ENCODE measurements around the gene CFAP58.

Gene CFAP58

GRCh38 chr10:104353325-104354048 is at the start of gene CFAP58:
Gene CFAP58, plus strand, starts transcription at chr10:104353833. Its CDS starts 65 bp downstream, at chr10:104353898.
- DNase-seq (ENCODE audit: low read depth in 2 of 2), result peak; percentile 82 to 83

- no peak for DNase-seq (ENCODE audit: low read depth in 2 of 2)
Measured at GRCh38 chr10:104304356-104304745, 49.3 kb upstream of the CFAP58 start.

- DNase-seq (ENCODE audit: low read depth in 2 of 2), result no peak
Measured at GRCh38 chr10:104304927-104305326, 48.7 kb upstream of the CFAP58 start.

GRCh38 chr10:104306897-104307296 is 46.7 kb upstream of the CFAP58 start:
- no peak for DNase-seq (ENCODE audit: low read depth in 2 of 2)

GRCh38 chr10:104307576-104308438 is 45.8 kb upstream of the CFAP58 start:
- DNase-seq (ENCODE audit: low read depth in 2 of 2), result no peak

GRCh38 chr10:104308439-104308903 is 45.2 kb upstream of the CFAP58 start:
- no peak for DNase-seq (ENCODE audit: low read depth in 2 of 2)

- no peak for DNase-seq (ENCODE audit: low read depth in 2 of 2)
Measured at GRCh38 chr10:104309980-104310978, 43.4 kb upstream of the CFAP58 start.

- DNase-seq (ENCODE audit: low read depth in 2 of 2), result no peak
Measured at GRCh38 chr10:104311184-104311720, 42.4 kb upstream of the CFAP58 start.

- no peak for DNase-seq (ENCODE audit: low read depth in 2 of 2)
Measured at GRCh38 chr10:104314591-104315485, 38.8 kb upstream of the CFAP58 start.

GRCh38 chr10:104315486-104315921 is 38.1 kb upstream of the CFAP58 start:
- DNase-seq (ENCODE audit: low read depth in 2 of 2), result no peak

- DNase-seq (ENCODE audit: low read depth in 2 of 2), result no peak
Measured at GRCh38 chr10:104316321-104317099, 37.1 kb upstream of the CFAP58 start.

GRCh38 chr10:104317269-104317710 is 36.3 kb upstream of the CFAP58 start:
- DNase-seq (ENCODE audit: low read depth in 2 of 2), result no peak

GRCh38 chr10:104317726-104318299 is 35.8 kb upstream of the CFAP58 start:
- no peak for DNase-seq (ENCODE audit: low read depth in 2 of 2)

GRCh38 chr10:104318326-104318725 is 35.3 kb upstream of the CFAP58 start:
- no peak for DNase-seq (ENCODE audit: low read depth in 2 of 2)

GRCh38 chr10:104318810-104319741 is 34.6 kb upstream of the CFAP58 start:
- DNase-seq (ENCODE audit: low read depth in 2 of 2), result no peak

GRCh38 chr10:104321226-104321625 is 32.4 kb upstream of the CFAP58 start:
- DNase-seq (ENCODE audit: low read depth in 2 of 2), result no peak

- no peak for DNase-seq (ENCODE audit: low read depth in 2 of 2)
Measured at GRCh38 chr10:104321725-104322415, 31.8 kb upstream of the CFAP58 start.

Data from stimulated activated CD4-positive, alpha-beta T cell treated with anti-CD3 and anti-CD28 coated beads, Interleukin-4, amount 100 ng/mL, for 48 hours (primary cell).